ENCODE measurements around the gene WDR1. TPM values are rescaled to one million over a fixed set of nuclear protein-coding genes. Genes with fewer than 3 reads are reported as not detected.

The WDR1 gene
- total and polyA plus RNA-seq, 10 of the 15 experiments (the other 5 are each of a cell fraction or from before 2014, with no cell fraction given) = 28.5 to 397 (median 290) TPM

DNA sequence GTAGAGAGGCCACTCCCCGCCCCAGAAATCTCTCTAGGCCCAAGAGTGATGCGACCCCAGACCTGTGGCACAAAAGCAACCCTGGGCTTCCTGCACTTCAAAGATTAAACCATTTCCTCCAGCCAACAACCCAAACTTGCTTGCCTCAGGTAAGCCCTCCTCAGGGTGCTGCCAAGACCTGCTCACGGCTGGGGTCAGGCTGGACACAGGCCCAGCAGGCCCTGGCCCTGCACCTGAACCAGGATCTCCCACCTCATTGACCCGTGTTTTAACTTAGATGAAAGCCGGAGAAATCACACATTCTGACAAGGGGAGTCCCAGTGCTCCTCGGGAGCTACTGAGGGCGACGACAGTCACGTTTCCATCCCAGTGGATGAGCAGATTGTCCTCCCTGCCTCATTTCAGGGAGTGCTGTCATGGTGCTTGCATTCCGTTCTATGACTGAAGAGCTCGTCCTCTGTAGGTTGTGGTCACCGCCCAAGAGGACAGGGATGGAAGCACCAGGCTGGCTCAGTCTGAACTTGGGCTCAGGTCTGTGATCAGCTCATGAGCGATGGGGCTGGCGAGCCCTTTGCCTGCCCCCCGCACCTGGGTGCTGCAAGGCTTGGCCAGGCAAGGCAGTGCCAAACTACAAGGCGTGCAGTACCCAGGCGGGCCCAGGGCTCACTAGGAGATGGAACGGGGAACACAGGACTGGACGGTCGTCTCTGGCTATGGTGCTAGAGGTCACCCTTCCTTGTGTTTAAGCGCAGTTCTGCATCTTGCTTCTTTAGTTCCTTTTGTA lies 25.9 kb downstream of the WDR1 start:
- no peak for FAIRE-seq
- peaks cover 9% of the 10 kb centered on the region for H4K20me1 ChIP-seq (ENCODE audit: control insufficient read depth, insufficient read depth)
- WGBS (ENCODE audit: insufficient coverage, insufficient replicate concordance, low lambda C conversion rate, missing lambda C conversion rate) = 93% methylated on average over 21 of the region's 21 CpGs
- intact Hi-C loops (cut with micrococcal nuclease; ENCODE audit: unreplicated experiment) (no loop called here), in situ Hi-C loops (cut with MboI) (no loop called here)
- no peak overlapping the region for H2AFZ ChIP-seq (ENCODE audit: control insufficient read depth, low read depth, low read length)
- no peak for ATAC-seq
- H3K9me3 ChIP-seq (replicated peaks; ENCODE audit: control insufficient read depth, insufficient read depth, low read length) = no peaks in the 10 kb centered on the region
- H3K4me2 ChIP-seq (ENCODE audit: control insufficient read depth, insufficient read depth) = no peak overlapping the region
- ChIA-PET RAD21 (ENCODE audit: unreplicated experiment) (no interaction called here), POLR2A (interaction anchor here (0.7 kb wide), 1 partner anchor 14 kb away, joined by 3 read pairs; no protein-coding TSS in a partner anchor), CTCF (interaction anchor here (1.2 to 1.4 kb wide), 2 partner anchors 14 to 67 kb away, joined by 3 to 4 read pairs; no protein-coding TSS in a partner anchor), SMC1A (ENCODE audit: uncharacterized antibody, unreplicated experiment) (no interaction called here)
- DNase-seq (ENCODE audit: low read depth, low spot score) = no peak
- BruUV-seq (replicated peaks) = TSS peak; percentile 4
- no peaks in the 10 kb centered on the region for H3K27me3 ChIP-seq (replicated peaks in 1 of 2; ENCODE audit: control insufficient read depth in 2 of 2, insufficient read depth in 2 of 2, low read length in 1 of 2)
- H3K36me3 ChIP-seq (ENCODE audit: control insufficient read depth in 2 of 2, insufficient read depth in 2 of 2, low read length in 1 of 2) = peaks cover 68 to 84% of the 10 kb centered on the region in 2 experiments
- peaks cover 22% of the 10 kb centered on the region for H3K4me1 ChIP-seq (ENCODE audit: control insufficient read depth, insufficient read depth, low read length)
- peaks cover 39% of the 10 kb centered on the region for H3K79me2 ChIP-seq (ENCODE audit: control insufficient read depth, insufficient read depth, low read length)
- H3K27ac ChIP-seq (ENCODE audit: control insufficient read depth, insufficient read depth) = no peak overlapping the region
- H3K4me3 ChIP-seq = no peak overlapping the region
- TF ChIP-seq POLR2A (IDR thresholded peaks at IDR 0.05; ENCODE audit: low read depth, low read length) = peak; percentile 56
- TF ChIP-seq, protein P1, sequence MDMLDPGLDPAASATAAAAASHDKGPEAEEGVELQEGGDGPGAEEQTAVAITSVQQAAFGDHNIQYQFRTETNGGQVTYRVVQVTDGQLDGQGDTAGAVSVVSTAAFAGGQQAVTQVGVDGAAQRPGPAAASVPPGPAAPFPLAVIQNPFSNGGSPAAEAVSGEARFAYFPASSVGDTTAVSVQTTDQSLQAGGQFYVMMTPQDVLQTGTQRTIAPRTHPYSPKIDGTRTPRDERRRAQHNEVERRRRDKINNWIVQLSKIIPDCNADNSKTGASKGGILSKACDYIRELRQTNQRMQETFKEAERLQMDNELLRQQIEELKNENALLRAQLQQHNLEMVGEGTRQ (IDR thresholded peaks at IDR 0.05; ENCODE audit: borderline replicate concordance, low read depth, low read length) = no peak
- no peak overlapping the region for H3K9ac ChIP-seq (ENCODE audit: control insufficient read depth, insufficient read depth, low read length)

DNA sequence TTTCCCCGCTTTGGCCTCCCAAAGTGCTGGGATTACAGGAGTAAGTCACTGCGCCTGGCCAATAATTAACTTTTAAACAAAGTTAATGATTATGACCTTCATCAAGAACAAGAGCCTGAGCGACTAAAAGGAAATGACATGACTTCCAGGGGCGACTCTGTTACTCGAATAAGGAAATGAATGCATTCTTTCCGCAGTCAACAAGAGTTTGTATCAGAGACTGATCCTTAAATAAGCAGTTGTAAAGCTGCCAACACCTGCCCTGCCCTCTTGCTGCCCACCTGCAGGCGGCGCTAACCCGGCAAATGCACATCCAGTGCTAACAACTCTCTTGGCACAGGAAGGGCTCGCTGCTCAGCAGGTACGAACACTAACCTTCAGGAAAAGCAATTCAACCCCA lies 27.3 kb downstream of the WDR1 start:
- 90% methylated on average over 11 of the region's 11 CpGs for WGBS (ENCODE audit: insufficient coverage, insufficient replicate concordance, low lambda C conversion rate, missing lambda C conversion rate)
- Histone ChIP-seq H3K27me3 (replicated peaks in 1 of 2; ENCODE audit: control insufficient read depth in 2 of 2, insufficient read depth in 2 of 2, low read length in 1 of 2) (no peaks in the 10 kb centered on the region), H3K27ac (ENCODE audit: control insufficient read depth, insufficient read depth) (no peak overlapping the region), H3K9me3 (replicated peaks; ENCODE audit: control insufficient read depth, insufficient read depth, low read length) (no peaks in the 10 kb centered on the region), H4K20me1 (ENCODE audit: control insufficient read depth, insufficient read depth) (peaks cover 4% of the 10 kb centered on the region), H3K4me3 (no peak overlapping the region), H3K4me1 (ENCODE audit: control insufficient read depth, insufficient read depth, low read length) (peaks cover 9% of the 10 kb centered on the region), H3K36me3 (ENCODE audit: control insufficient read depth in 2 of 2, insufficient read depth in 2 of 2, low read length in 1 of 2) (peaks cover 61 to 85% of the 10 kb centered on the region in 2 experiments), H3K4me2 (ENCODE audit: control insufficient read depth, insufficient read depth) (no peak overlapping the region), H2AFZ (ENCODE audit: control insufficient read depth, low read depth, low read length) (no peak overlapping the region), H3K9ac (ENCODE audit: control insufficient read depth, insufficient read depth, low read length) (no peak overlapping the region), H3K79me2 (ENCODE audit: control insufficient read depth, insufficient read depth, low read length) (peaks cover 27% of the 10 kb centered on the region)
- ChIA-PET CTCF (interaction anchor here (1.2 to 1.6 kb wide), 5 partner anchors 11 to 66 kb away, joined by 3 to 4 read pairs (median 3); no protein-coding TSS in a partner anchor), POLR2A (no interaction called here), RAD21 (ENCODE audit: unreplicated experiment) (no interaction called here), SMC1A (ENCODE audit: uncharacterized antibody, unreplicated experiment) (no interaction called here)
- DNase-seq (ENCODE audit: low read depth, low spot score) (no peak), FAIRE-seq (no peak), ATAC-seq (no peak)
- intact Hi-C loops (cut with micrococcal nuclease; ENCODE audit: unreplicated experiment) (no loop called here), in situ Hi-C loops (cut with MboI) (no loop called here)
- BruUV-seq (replicated peaks) = no TSS peak
- 0 out of 2 replicates have a peak, but pooled peaks have one; percentile 40 for TF ChIP-seq POLR2A (IDR thresholded peaks at IDR 0.05; ENCODE audit: low read depth, low read length)
- TF ChIP-seq ATF7 (IDR thresholded peaks at IDR 0.05; ENCODE audit: low read depth) = no peak
- TF ChIP-seq SUZ12 (IDR thresholded peaks at IDR 0.05; ENCODE audit: unreplicated experiment) = no peak
- TF ChIP-seq MTA3 (IDR thresholded peaks at IDR 0.05; ENCODE audit: borderline replicate concordance, low read length) = no peak
- no peak for TF ChIP-seq RAD21 (IDR thresholded peaks at IDR 0.05; ENCODE audit: insufficient read depth, low read depth, low read length)
- TF ChIP-seq NFIC (IDR thresholded peaks at IDR 0.05; ENCODE audit: low read depth, low read length) = no peak
- TF ChIP-seq, protein P2, sequence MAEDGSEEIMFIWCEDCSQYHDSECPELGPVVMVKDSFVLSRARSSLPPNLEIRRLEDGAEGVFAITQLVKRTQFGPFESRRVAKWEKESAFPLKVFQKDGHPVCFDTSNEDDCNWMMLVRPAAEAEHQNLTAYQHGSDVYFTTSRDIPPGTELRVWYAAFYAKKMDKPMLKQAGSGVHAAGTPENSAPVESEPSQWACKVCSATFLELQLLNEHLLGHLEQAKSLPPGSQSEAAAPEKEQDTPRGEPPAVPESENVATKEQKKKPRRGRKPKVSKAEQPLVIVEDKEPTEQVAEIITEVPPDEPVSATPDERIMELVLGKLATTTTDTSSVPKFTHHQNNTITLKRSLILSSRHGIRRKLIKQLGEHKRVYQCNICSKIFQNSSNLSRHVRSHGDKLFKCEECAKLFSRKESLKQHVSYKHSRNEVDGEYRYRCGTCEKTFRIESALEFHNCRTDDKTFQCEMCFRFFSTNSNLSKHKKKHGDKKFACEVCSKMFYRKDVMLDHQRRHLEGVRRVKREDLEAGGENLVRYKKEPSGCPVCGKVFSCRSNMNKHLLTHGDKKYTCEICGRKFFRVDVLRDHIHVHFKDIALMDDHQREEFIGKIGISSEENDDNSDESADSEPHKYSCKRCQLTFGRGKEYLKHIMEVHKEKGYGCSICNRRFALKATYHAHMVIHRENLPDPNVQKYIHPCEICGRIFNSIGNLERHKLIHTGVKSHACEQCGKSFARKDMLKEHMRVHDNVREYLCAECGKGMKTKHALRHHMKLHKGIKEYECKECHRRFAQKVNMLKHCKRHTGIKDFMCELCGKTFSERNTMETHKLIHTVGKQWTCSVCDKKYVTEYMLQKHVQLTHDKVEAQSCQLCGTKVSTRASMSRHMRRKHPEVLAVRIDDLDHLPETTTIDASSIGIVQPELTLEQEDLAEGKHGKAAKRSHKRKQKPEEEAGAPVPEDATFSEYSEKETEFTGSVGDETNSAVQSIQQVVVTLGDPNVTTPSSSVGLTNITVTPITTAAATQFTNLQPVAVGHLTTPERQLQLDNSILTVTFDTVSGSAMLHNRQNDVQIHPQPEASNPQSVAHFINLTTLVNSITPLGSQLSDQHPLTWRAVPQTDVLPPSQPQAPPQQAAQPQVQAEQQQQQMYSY (CRISPR knock-in tag; IDR thresholded peaks at IDR 0.05) = no peak
- no peak for TF ChIP-seq HDAC6 (IDR thresholded peaks at IDR 0.05; ENCODE audit: unreplicated experiment)

All from GM12878 (cell line).